Raji (cell line): Measurements from ENCODE around the gene CDT1.
A peak's percentile ranks its signal among the peaks of the same experiment; 100 is the strongest.

Experiments used
- POLR2A ChIP-seq: IDR thresholded peaks from 2 replicates; pipeline ENCODE4 v1.6.1; 2011; ENCODE audit warnings: low read depth, low read length, control low read depth; ENCODE audit not compliant: insufficient read depth

CDT1 gene

DNA sequence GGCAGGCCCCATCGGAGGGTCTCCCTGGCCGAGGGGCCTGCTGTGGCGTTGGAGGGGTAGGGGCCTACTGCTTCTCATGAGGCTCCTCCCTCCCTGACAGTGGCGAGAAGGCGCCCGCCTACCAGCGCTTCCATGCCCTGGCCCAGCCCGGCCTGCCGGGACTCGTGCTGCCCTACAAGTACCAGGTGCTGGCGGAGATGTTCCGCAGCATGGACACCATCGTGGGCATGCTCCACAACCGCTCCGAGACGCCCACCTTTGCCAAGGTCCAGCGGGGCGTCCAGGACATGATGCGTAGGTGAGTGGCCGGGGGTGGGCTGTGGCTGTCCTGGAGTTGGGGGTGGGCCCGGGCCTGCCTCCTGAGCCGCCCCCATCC lies 1.7 kb downstream of the CDT1 start:
- TF ChIP-seq POLR2A: no peak

DNA sequence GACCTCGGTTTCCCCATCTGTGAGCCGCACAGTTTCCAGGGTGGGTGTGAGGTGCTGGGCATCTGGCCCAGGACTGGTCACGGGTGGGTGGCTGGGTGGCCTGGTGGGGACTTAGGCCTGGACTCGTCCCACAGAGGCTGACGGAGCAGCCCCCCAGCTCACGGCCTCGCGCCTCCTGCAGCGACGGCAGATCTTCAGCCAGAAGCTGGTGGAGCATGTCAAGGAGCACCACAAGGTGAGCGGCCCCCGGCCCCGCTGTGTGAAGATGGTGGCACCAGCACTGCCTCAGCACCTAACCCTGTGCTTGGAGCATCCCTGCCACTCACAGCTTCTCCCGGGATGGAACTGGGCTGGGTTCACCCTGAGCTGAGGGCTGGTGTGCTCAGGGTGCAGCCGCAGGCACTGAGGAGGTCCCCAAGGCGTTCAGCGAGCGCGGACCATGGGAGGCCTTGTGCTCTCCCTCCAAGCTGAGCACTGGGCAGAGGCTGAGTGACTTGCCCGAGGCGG lies 2.4 kb downstream of the CDT1 start:
- TF ChIP-seq POLR2A: peak; percentile 30; the same call in 1 of the 2 replicates

DNA sequence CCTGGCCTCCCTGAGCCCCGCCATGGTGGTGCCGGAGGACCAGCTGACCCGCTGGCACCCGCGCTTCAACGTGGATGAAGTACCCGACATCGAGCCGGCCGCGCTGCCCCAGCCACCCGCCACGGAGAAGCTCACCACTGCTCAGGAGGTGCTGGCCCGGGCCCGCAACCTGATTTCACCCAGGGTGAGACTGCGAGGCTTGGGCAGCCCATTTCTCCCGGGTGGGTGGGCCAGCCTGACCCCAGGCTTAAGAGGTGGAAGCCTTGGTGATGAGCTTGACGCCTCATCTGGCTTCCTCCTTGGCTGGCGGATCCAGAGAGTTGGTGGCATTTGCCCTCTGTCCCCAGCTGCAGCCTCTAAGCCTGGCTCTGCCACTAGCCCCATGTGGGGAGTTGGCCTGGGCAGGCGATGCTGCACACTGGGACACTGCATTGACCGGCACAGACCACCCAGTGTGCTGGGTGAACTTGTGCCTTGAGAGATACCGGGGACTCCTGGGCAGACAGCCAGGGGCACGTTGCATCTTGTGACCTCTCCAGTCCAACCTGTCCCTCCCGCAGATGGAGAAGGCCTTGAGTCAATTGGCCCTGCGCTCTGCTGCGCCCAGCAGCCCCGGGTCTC lies 3.0 kb downstream of the CDT1 start:
- no peak for TF ChIP-seq POLR2A

DNA sequence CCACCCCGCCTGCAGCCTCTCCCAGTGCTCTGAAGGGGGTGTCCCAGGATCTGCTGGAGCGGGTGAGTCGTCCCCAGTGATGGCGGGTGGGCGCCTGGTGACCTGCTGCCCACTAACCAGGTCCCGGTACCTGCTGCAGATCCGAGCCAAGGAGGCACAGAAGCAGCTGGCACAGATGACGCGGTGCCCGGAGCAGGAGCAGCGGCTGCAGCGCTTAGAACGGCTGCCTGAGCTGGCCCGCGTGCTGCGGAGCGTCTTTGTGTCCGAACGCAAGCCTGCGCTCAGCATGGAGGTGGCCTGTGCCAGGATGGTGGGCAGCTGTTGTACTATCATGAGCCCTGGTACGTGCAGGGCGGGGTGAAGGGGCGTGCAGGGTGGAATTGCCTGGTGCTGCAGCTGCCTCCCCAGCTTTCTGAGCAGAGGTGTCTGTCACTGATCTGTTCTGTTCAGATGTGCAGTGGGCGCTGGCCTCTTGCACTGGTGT lies 3.6 kb downstream of the CDT1 start:
- no peak; the same call in 1 of the 2 replicates for TF ChIP-seq POLR2A

- no peak for TF ChIP-seq POLR2A
Measured at GRCh38 chr16:88807626-88808453, 4.3 kb downstream of the CDT1 start.

- TF ChIP-seq POLR2A: no peak
Measured at GRCh38 chr16:88809068-88809675, 5.6 kb downstream of the CDT1 start.

- TF ChIP-seq POLR2A: peak; percentile 47
Measured at GRCh38 chr16:88809676-88810165, 6.1 kb downstream of the CDT1 start.

DNA sequence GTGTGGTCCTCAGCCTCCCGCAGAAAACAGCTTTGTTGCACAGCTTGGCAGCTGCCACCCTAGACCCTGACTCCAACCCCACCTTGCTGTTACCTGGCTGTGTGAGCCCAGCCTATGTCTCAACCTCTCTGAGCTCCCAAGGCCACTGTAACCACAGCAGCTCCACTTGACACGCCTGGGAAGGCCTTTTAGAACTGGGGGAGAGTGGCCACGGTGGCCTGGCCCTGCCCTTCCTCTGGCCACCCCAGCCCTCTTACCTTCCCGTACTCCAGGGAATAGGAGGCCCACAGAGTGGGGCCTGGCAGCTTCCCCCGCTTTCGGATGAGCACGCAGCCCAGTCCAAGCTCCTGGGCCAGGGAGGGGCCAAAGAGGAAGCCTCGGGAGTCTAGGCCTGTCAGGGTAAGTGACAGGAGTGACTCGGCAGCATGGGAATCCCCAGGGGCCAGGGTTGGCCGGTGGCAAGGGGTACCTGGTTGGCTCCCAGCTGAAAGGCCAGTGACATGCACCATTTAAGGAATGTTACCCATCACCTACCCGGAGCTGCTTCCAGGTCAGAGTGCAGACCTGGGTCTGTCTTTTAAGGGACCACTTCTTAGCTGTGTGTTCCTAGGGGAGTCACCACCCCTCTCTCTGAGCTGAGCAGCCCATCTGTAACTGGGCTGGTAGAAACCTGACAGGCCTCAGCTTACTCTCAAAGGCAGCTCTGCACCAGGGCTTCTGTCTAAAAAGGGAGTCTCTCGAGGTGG lies 6.8 kb downstream of the CDT1 start:
- peak; percentile 29; the same call in 1 of the 2 replicates for TF ChIP-seq POLR2A

- peak; percentile 68; the same call in 1 of the 2 replicates for TF ChIP-seq POLR2A
Measured at GRCh38 chr16:88810912-88811768, 7.6 kb downstream of the CDT1 start.

DNA sequence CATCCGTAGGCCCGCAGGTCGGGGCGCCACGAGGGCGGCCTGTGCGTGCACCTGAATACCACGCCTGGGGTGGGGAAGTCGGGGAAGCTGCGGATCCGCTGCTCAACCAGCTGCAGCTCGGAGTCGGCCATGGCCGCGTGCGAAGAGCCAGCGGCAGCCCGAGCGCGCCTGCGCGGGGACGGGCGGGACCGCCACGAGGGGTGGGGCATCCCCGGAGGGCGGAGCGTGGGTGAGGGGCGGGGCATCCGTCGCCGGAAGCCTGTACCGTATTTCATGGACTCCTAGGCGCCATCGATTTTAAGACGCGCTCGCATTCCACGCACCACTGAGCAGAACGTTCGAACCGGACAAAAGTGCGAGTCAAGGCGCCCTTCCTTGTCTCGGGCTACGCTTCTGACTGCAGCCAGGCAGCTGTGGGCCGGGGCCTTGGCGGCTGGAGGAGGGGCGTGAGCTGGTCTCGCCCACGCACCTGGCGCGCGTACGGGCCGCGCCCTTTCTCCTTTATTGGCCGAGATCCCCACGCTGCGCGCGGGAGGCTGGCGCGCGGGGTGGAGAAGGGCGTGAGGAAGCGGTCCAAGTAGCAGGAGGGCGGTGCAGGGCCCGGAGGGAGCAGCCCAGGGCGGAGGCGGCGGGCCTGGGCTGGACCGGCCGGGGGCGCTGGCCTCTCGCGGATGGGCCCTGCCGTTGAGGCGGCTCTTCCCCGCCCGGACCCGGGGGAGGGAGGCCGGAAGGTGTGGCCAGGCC lies 8.4 kb downstream of the CDT1 start, which contains the start of gene APRT:
Gene APRT (minus strand): TSS at position 160 of the 744 bp plus-strand sequence. CDS start 29 bp downstream, at position 131.
- peak; percentile 92 for TF ChIP-seq POLR2A

- no peak for TF ChIP-seq POLR2A
Measured at GRCh38 chr16:88812513-88813268, 9.1 kb downstream of the CDT1 start.
